Endothelial cell of umbilical vein (primary cell): ENCODE results near the gene TAF4B. TPM values are rescaled to one million over a fixed set of nuclear protein-coding genes. Genes with fewer than 3 reads are reported as not detected.

Experiments used
- BruUV-seq: library from RNA; stranded (reverse); fragments of 400-500 nt; replicated peaks from 2 replicates; lab custom pipeline; 2021; lab: Mats Ljungman, UMichigan
- CTCF ChIA-PET: fragments of 300-600, 350-600 bp; sonication (Branson Sonifier 250); formaldehyde crosslinking; loops from one replicate; lab custom pipeline; 2021; ENCODE audit warnings: antibody characterized with exemption, inconsistent platforms; lab: Charles Lee
- POLR2A ChIA-PET: fragments of 300-600, 350-600 bp; sonication (Branson Sonifier 250); formaldehyde crosslinking; loops from one replicate; lab custom pipeline; 2021; ENCODE audit warnings: antibody characterized with exemption, inconsistent platforms; lab: Charles Lee
- DNase-seq: peaks from one replicate; pipeline ENCODE4 v3.0.0-alpha.2; 2011; ENCODE audit warnings: low read depth, low spot score
- FAIRE-seq: peaks from 2 replicates; lab custom pipeline; 2011; peaks lifted over from hg19 to GRCh38; lab: Jason Lieb, UNC
- H2AFZ ChIP-seq: 2 replicates; pipeline ENCODE4 v1.6.0; 2012; ENCODE audit warnings: low read depth, low read length, control low read depth, inconsistent platforms
- H3K27ac ChIP-seq: 2 replicates; pipeline ENCODE4 v1.5.1; 2011; ENCODE audit warnings: low read depth, mild to moderate bottlenecking, control low read depth, low read length, moderate library complexity; ENCODE audit not compliant: insufficient read depth
- H3K27me3 ChIP-seq, 2 experiments: 2 replicates each; pipeline versions ENCODE4 v1.6.0 to v1.6.1; 2011; ENCODE audit warnings: low read length in 2 of 2, mixed read lengths in 1 of 2; ENCODE audit not compliant: control insufficient read depth in 2 of 2, insufficient read depth in 2 of 2
- H3K36me3 ChIP-seq, 2 experiments: 2 replicates in 1 of 2; 3 replicates in 1 of 2; pipeline ENCODE4 v1.5.1; 2011; ENCODE audit warnings: low read length in 2 of 2, mild to moderate bottlenecking in 1 of 2, moderate library complexity in 1 of 2; ENCODE audit not compliant: control insufficient read depth in 2 of 2, insufficient read depth in 2 of 2; ENCODE audit errors: extremely low read depth in 1 of 2
- H3K4me1 ChIP-seq: 3 replicates; pipeline ENCODE4 v1.5.1; 2011; ENCODE audit warnings: mild to moderate bottlenecking, low read length; ENCODE audit not compliant: control insufficient read depth, insufficient read depth; ENCODE audit errors: extremely low read depth
- H3K4me2 ChIP-seq: 2 replicates; pipeline ENCODE4 v1.6.1; 2011; ENCODE audit warnings: low read length, control low read depth, mixed read lengths; ENCODE audit not compliant: insufficient read depth
- H3K4me3 ChIP-seq, 3 experiments: fragments of 200-600 bp in 1 of 3; sonication (generic), shearing (Covaris generic) in 1 of 3; replicated peaks in 1 of 3; 2 replicates each; pipeline ENCODE4 v1.5.1; 2011 to 2016; ENCODE audit warnings: control low read depth in 3 of 3, low read length in 3 of 3, mild to moderate bottlenecking in 2 of 3, inconsistent platforms in 1 of 3, low read depth in 1 of 3, moderate library complexity in 1 of 3; ENCODE audit not compliant: insufficient read depth in 1 of 3
- H3K79me2 ChIP-seq: 2 replicates; pipeline ENCODE4 v1.6.0; 2012; ENCODE audit warnings: low read length, inconsistent platforms; ENCODE audit not compliant: control insufficient read depth, insufficient read depth
- H3K9ac ChIP-seq: replicated peaks from 2 replicates; pipeline ENCODE3; 2011; ENCODE audit warnings: low read length, control low read depth; ENCODE audit not compliant: insufficient read depth; ENCODE audit errors: extremely low read depth
- H3K9me1 ChIP-seq: replicated peaks from 3 replicates; pipeline ENCODE4 v1.6.0; 2011; ENCODE audit warnings: mild to moderate bottlenecking, low read length; ENCODE audit not compliant: control insufficient read depth, insufficient read depth; ENCODE audit errors: extremely low read depth
- H3K9me3 ChIP-seq: replicated peaks from 2 replicates; pipeline ENCODE4 v1.5.1; 2012; ENCODE audit warnings: low read length, inconsistent platforms; ENCODE audit not compliant: control insufficient read depth, insufficient read depth
- H4K20me1 ChIP-seq: replicated peaks from 2 replicates; pipeline ENCODE3; 2011; ENCODE audit warnings: mild to moderate bottlenecking, low read length; ENCODE audit not compliant: control insufficient read depth, insufficient read depth; ENCODE audit errors: extremely low read depth
- CTCF ChIP-seq, 2 donors: IDR thresholded peaks; 1 replicate in 1 of 2; 2 replicates in 1 of 2; pipeline ENCODE4 v1.5.1; 2011; ENCODE audit warnings: low read length in 2 of 2, mild to moderate bottlenecking in 2 of 2, moderate library complexity in 2 of 2, control low read depth in 1 of 2, inconsistent platforms in 1 of 2, low read depth in 1 of 2; ENCODE audit not compliant: insufficient read depth in 1 of 2; ENCODE audit errors: extremely low read depth in 1 of 2
- EZH2 ChIP-seq: IDR thresholded peaks from 2 replicates; pipeline ENCODE4 v1.6.1; 2012; ENCODE audit warnings: borderline replicate concordance, low read depth, mild to moderate bottlenecking, moderate library complexity, low read length, inconsistent platforms; ENCODE audit not compliant: severe bottlenecking
- FOS ChIP-seq: IDR thresholded peaks from 2 replicates; pipeline ENCODE4 v1.6.1; 2011; ENCODE audit warnings: mild to moderate bottlenecking, low read length, moderate library complexity, borderline replicate concordance; ENCODE audit not compliant: insufficient read depth
- GATA2 ChIP-seq: IDR thresholded peaks from 2 replicates; pipeline ENCODE4 v1.7.0; 2011; ENCODE audit warnings: low read depth, mild to moderate bottlenecking, moderate library complexity, mixed read lengths, low read length; ENCODE audit not compliant: insufficient read length, insufficient read depth
- JUN ChIP-seq: IDR thresholded peaks from 2 replicates; pipeline ENCODE4 v1.6.1; 2011; ENCODE audit warnings: borderline replicate concordance, low read depth; ENCODE audit not compliant: insufficient read length, insufficient read depth
- MAX ChIP-seq: IDR thresholded peaks from 2 replicates; pipeline ENCODE4 v1.6.1; 2011; ENCODE audit not compliant: insufficient read depth, insufficient read length
- MYC ChIP-seq: IDR thresholded peaks from one replicate; pipeline ENCODE4 v1.6.1; 2011; ENCODE audit warnings: mild to moderate bottlenecking, low read depth, low read length
- POLR2A ChIP-seq: IDR thresholded peaks from 2 replicates; pipeline ENCODE4 v1.6.1; 2012; ENCODE audit warnings: low read depth, mild to moderate bottlenecking, control low read depth, low read length
- POLR2AphosphoS5 ChIP-seq: IDR thresholded peaks from 2 replicates; pipeline ENCODE4 v1.6.1; 2012; ENCODE audit warnings: low read depth, mild to moderate bottlenecking, control low read depth, low read length, moderate library complexity; ENCODE audit not compliant: insufficient read depth
- dilution Hi-C: fragments of 300-500 bp; cut with MboI; formaldehyde crosslinking; loops from one replicate; pipeline ENCODE4 v1.15.0; 2019; ENCODE audit warnings: low sequenced_read_pairs; ENCODE audit not compliant: extremely low pct_ligation_motif_present
- intact Hi-C: fragments of 100-400 bp; cut with micrococcal nuclease; formaldehyde crosslinking; loops from one replicate; pipeline ENCODE4 v1.10.0; 2022
- polyA plus RNA-seq, 4 experiments: library from polyadenylated mRNA; depleted of rRNA in 3 of 4; stranded (reverse) in 3 of 4; unstranded in 1 of 4; fragments of >200 nt; gene quantifications; 2 replicates each; pipeline versions ENCODE4 v1.2.1 to v1.2.3, GENCODE V29; 2011 to 2012; ENCODE audit warnings: missing spikeins in 1 of 4
- total RNA-seq: library from RNA; stranded (reverse); gene quantifications from 2 replicates; pipeline ENCODE4 v1.2.3, GENCODE V29; 2021

The TAF4B gene
- total and polyA plus RNA-seq, 2 donors (not counting 3 experiments of a cell fraction or from before 2014, with no cell fraction given) = 0.47 to 2.0 TPM

GRCh38 chr18:26290385-26290784, 64.1 kb downstream of the TAF4B start:
- Histone ChIP-seq H3K9me3 (no peaks in the 10 kb centered on the region), H3K27ac (no peak overlapping the region), H3K79me2 (no peaks in the 10 kb centered on the region), H3K4me1 (no peaks in the 10 kb centered on the region), H3K4me3 (no peak overlapping the region), H3K36me3 (no peaks in the 10 kb centered on the region), H3K4me2 (no peak overlapping the region), H3K27me3 (no peaks in the 10 kb centered on the region), H2AFZ (no peak overlapping the region), H3K9ac (no peak overlapping the region), H3K9me1 (no peaks in the 10 kb centered on the region), H4K20me1 (no peaks in the 10 kb centered on the region)
- CTCF ChIA-PET = no interaction called here
- dilution Hi-C loops = no loop called here
- BruUV-seq = no TSS peak
- no peak for DNase-seq
- POLR2A ChIA-PET = no interaction called here
- intact Hi-C loops = no loop called here
- no peak for TF ChIP-seq POLR2AphosphoS5
- no peak for TF ChIP-seq FOS
- no peak for TF ChIP-seq CTCF (IDR thresholded peaks at IDR 0.05; ENCODE audit: extremely low read depth in 1 of 2, insufficient read depth in 1 of 2, low read depth in 1 of 2, low read length in 2 of 2)
- no peak for TF ChIP-seq JUN
- no peak for TF ChIP-seq POLR2A
- no peak for TF ChIP-seq MYC
- no peak for TF ChIP-seq EZH2
- no peak for TF ChIP-seq GATA2
- TF ChIP-seq MAX = no peak
- FAIRE-seq = no peak
